Measurements from ENCODE around the gene KARS1. TPM values are rescaled to one million over a fixed set of nuclear protein-coding genes. Genes with fewer than 3 reads are reported as not detected.

KARS1 gene
- polyA plus RNA-seq, 1 donor from 2014 or later: 151 TPM

GRCh38 chr16:75590920-75591843, 56.3 kb downstream of the KARS1 start:
- no peaks in the 10 kb centered on the region for H3K27me3 ChIP-seq (ENCODE audit: insufficient read depth, low read depth, low read length)
- TF ChIP-seq, protein P1, sequence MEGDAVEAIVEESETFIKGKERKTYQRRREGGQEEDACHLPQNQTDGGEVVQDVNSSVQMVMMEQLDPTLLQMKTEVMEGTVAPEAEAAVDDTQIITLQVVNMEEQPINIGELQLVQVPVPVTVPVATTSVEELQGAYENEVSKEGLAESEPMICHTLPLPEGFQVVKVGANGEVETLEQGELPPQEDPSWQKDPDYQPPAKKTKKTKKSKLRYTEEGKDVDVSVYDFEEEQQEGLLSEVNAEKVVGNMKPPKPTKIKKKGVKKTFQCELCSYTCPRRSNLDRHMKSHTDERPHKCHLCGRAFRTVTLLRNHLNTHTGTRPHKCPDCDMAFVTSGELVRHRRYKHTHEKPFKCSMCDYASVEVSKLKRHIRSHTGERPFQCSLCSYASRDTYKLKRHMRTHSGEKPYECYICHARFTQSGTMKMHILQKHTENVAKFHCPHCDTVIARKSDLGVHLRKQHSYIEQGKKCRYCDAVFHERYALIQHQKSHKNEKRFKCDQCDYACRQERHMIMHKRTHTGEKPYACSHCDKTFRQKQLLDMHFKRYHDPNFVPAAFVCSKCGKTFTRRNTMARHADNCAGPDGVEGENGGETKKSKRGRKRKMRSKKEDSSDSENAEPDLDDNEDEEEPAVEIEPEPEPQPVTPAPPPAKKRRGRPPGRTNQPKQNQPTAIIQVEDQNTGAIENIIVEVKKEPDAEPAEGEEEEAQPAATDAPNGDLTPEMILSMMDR (IDR thresholded peaks at IDR 0.05; ENCODE audit: poor library complexity, severe bottlenecking): no peak
- TF ChIP-seq MXI1 (conservative IDR thresholded peaks at IDR 0.05; ENCODE audit: poor library complexity, severe bottlenecking) (no peak), RAD21 (conservative IDR thresholded peaks at IDR 0.05) (no peak), EZH2 (IDR thresholded peaks at IDR 0.05; ENCODE audit: borderline replicate concordance, insufficient read depth, low read length, poor library complexity, severe bottlenecking) (no peak), POLR2AphosphoS5 (IDR thresholded peaks at IDR 0.05) (no peak), SMC3 (conservative IDR thresholded peaks at IDR 0.05; ENCODE audit: poor library complexity) (no peak), TAF1 (IDR thresholded peaks at IDR 0.05; ENCODE audit: low read depth) (no peak), EP300 (conservative IDR thresholded peaks at IDR 0.05; ENCODE audit: poor library complexity, severe bottlenecking) (no peak)
- TF ChIP-seq, protein P2, sequence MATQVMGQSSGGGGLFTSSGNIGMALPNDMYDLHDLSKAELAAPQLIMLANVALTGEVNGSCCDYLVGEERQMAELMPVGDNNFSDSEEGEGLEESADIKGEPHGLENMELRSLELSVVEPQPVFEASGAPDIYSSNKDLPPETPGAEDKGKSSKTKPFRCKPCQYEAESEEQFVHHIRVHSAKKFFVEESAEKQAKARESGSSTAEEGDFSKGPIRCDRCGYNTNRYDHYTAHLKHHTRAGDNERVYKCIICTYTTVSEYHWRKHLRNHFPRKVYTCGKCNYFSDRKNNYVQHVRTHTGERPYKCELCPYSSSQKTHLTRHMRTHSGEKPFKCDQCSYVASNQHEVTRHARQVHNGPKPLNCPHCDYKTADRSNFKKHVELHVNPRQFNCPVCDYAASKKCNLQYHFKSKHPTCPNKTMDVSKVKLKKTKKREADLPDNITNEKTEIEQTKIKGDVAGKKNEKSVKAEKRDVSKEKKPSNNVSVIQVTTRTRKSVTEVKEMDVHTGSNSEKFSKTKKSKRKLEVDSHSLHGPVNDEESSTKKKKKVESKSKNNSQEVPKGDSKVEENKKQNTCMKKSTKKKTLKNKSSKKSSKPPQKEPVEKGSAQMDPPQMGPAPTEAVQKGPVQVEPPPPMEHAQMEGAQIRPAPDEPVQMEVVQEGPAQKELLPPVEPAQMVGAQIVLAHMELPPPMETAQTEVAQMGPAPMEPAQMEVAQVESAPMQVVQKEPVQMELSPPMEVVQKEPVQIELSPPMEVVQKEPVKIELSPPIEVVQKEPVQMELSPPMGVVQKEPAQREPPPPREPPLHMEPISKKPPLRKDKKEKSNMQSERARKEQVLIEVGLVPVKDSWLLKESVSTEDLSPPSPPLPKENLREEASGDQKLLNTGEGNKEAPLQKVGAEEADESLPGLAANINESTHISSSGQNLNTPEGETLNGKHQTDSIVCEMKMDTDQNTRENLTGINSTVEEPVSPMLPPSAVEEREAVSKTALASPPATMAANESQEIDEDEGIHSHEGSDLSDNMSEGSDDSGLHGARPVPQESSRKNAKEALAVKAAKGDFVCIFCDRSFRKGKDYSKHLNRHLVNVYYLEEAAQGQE (IDR thresholded peaks at IDR 0.05; ENCODE audit: borderline replicate concordance): no peak
- H3K9me3 ChIP-seq (ENCODE audit: low read length): no peaks in the 10 kb centered on the region
- H3K79me2 ChIP-seq (replicated peaks; ENCODE audit: insufficient read depth, low read length): no peaks in the 10 kb centered on the region
- no peak overlapping the region for H3K9ac ChIP-seq (ENCODE audit: low read length)
- H3K4me3 ChIP-seq (ENCODE audit: low read length): no peak overlapping the region
- no peaks in the 10 kb centered on the region for H3F3A ChIP-seq (ENCODE audit: insufficient read depth, low read length, poor library complexity, severe bottlenecking)
- no peak overlapping the region for H3K27ac ChIP-seq (ENCODE audit: low read length)
- H2AFZ ChIP-seq (ENCODE audit: low read depth, low read length): no peak overlapping the region
- no peaks in the 10 kb centered on the region for H3K9me2 ChIP-seq (ENCODE audit: insufficient read depth, low read length)
- H3K4me2 ChIP-seq (ENCODE audit: low read length): no peak overlapping the region
- peaks cover 5% of the 10 kb centered on the region for H3K36me3 ChIP-seq (ENCODE audit: insufficient read depth, low read length)
- no peaks in the 10 kb centered on the region for H4K20me1 ChIP-seq (ENCODE audit: insufficient read depth)

DNA sequence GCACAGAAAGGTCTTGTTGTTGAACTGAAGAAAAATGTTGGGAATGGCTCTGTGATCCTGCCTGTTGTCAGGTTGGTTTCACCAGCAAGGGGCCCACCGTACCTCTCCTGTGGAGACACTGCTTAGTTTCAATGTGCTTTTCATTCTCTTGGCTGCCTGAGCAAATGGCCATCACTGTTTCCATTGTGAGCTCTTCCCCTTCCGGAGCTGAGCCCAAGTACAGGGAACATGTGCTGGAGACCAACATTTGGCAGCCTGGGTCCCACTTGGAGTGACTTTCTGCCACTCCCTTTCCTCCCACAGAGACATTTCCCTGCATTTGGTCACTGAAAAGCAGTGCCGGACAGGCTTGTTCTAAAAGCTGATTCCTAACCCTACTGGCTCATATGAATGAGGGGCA, 58.2 kb downstream of the KARS1 start:
- no peak overlapping the region for H3K4me2 ChIP-seq (ENCODE audit: low read length)
- H3K9me3 ChIP-seq (ENCODE audit: low read length): no peaks in the 10 kb centered on the region
- no peak overlapping the region for H3K4me3 ChIP-seq (ENCODE audit: low read length)
- no peaks in the 10 kb centered on the region for H3K79me2 ChIP-seq (replicated peaks; ENCODE audit: insufficient read depth, low read length)
- H3K9ac ChIP-seq (ENCODE audit: low read length): no peak overlapping the region
- H3K27me3 ChIP-seq (ENCODE audit: insufficient read depth, low read depth, low read length): no peaks in the 10 kb centered on the region
- H2AFZ ChIP-seq (ENCODE audit: low read depth, low read length): no peak overlapping the region
- no peaks in the 10 kb centered on the region for H4K20me1 ChIP-seq (ENCODE audit: insufficient read depth)
- H3K36me3 ChIP-seq (ENCODE audit: insufficient read depth, low read length): peaks cover 5% of the 10 kb centered on the region
- H3K27ac ChIP-seq (ENCODE audit: low read length): no peak overlapping the region
- no peaks in the 10 kb centered on the region for H3K9me2 ChIP-seq (ENCODE audit: insufficient read depth, low read length)
- H3F3A ChIP-seq (ENCODE audit: insufficient read depth, low read length, poor library complexity, severe bottlenecking): no peaks in the 10 kb centered on the region
- TF ChIP-seq EP300 (conservative IDR thresholded peaks at IDR 0.05; ENCODE audit: poor library complexity, severe bottlenecking) (no peak), RAD21 (conservative IDR thresholded peaks at IDR 0.05) (no peak), SMC3 (conservative IDR thresholded peaks at IDR 0.05; ENCODE audit: poor library complexity) (no peak), TAF1 (IDR thresholded peaks at IDR 0.05; ENCODE audit: low read depth) (no peak), EZH2 (IDR thresholded peaks at IDR 0.05; ENCODE audit: borderline replicate concordance, insufficient read depth, low read length, poor library complexity, severe bottlenecking) (no peak), MXI1 (conservative IDR thresholded peaks at IDR 0.05; ENCODE audit: poor library complexity, severe bottlenecking) (no peak), POLR2AphosphoS5 (IDR thresholded peaks at IDR 0.05) (no peak)
- TF ChIP-seq, protein P1 (IDR thresholded peaks at IDR 0.05; ENCODE audit: poor library complexity, severe bottlenecking): no peak
- TF ChIP-seq, protein P2 (IDR thresholded peaks at IDR 0.05; ENCODE audit: borderline replicate concordance): no peak
